Epithelial cell of esophagus (primary cell): ENCODE measurements around the gene MS4A10.
A peak's percentile ranks its signal among the peaks of the same experiment; 100 is the strongest.
"Not testable (repeated sequence)": the region's sequence is repeated elsewhere in the genome, so short reads cannot be mapped to it uniquely, and the experiment has no call there.

Experiments
- DNase-seq: peaks from one replicate; pipeline ENCODE4 v3.0.0; 2010; ENCODE audit warnings: low read depth
- H3K4me3 ChIP-seq: 2 replicates; pipeline ENCODE4 v1.5.1; 2011; ENCODE audit warnings: mild to moderate bottlenecking, low read length, control low read depth
- TF ChIP-seq, protein P1 (sequence below): IDR thresholded peaks from 2 replicates; pipeline ENCODE4 v1.5.1; 2011; ENCODE audit warnings: low read depth, mild to moderate bottlenecking, low read length, control low read depth, inconsistent platforms; ENCODE audit not compliant: insufficient read depth; ENCODE audit errors: missing control alignments

MS4A10 gene

DNA sequence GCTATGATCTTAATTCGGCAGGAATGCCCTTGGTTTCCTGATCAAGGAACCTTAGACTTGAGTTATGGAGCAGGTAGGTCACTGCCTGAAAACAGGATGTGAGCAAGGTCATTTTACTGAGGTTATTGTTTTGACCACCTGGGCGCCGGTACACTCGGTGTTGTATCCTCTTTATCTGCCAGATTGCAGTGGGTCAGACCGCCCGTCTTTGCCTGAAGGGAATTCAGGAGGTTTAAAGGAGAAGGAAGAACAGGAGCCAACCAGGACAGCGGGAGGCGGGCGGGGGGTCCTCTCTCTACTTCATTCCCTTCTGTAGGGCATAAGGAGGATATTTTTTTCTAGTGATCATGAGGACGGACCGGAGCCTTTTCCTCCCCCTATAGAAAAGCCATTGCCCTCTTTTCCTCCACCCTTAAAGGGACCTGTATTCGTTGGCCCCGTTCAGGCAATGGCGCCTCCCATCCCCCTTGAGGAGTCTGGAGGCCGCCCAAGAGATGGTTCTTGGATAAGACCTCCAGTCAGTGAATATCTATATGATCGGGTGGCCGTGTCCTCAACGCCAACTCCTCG is 27.8 kb upstream of the MS4A10 start:
- H3K4me3 ChIP-seq = no peak overlapping the region
- DNase-seq = no peak
- TF ChIP-seq, protein P1, sequence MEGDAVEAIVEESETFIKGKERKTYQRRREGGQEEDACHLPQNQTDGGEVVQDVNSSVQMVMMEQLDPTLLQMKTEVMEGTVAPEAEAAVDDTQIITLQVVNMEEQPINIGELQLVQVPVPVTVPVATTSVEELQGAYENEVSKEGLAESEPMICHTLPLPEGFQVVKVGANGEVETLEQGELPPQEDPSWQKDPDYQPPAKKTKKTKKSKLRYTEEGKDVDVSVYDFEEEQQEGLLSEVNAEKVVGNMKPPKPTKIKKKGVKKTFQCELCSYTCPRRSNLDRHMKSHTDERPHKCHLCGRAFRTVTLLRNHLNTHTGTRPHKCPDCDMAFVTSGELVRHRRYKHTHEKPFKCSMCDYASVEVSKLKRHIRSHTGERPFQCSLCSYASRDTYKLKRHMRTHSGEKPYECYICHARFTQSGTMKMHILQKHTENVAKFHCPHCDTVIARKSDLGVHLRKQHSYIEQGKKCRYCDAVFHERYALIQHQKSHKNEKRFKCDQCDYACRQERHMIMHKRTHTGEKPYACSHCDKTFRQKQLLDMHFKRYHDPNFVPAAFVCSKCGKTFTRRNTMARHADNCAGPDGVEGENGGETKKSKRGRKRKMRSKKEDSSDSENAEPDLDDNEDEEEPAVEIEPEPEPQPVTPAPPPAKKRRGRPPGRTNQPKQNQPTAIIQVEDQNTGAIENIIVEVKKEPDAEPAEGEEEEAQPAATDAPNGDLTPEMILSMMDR = no peak

DNA sequence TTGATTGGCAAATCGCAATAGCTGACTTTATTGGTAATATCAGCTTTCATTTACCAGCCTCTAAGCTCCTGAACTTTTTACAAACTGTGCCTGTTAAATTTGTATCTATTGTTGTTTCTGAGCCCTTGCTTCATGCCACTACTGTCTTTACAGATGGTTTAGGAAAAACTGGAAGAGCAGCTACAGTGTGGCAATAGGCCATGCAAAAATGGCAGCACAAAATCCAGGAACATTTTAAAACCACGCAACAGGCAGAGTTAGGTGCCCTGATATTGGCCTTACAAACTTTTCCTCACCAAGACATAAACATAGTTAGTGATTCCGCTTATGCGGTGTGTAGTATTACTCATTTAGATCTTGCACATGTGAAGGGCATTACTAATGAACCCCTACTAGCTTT is 26.5 kb upstream of the MS4A10 start:
- not testable (repeated sequence) for DNase-seq, H3K4me3 ChIP-seq

- DNase-seq, H3K4me3 ChIP-seq: not testable (repeated sequence)
Observed at GRCh38 chr11:60759438-60760225, 25.5 kb upstream of the MS4A10 start.

DNA sequence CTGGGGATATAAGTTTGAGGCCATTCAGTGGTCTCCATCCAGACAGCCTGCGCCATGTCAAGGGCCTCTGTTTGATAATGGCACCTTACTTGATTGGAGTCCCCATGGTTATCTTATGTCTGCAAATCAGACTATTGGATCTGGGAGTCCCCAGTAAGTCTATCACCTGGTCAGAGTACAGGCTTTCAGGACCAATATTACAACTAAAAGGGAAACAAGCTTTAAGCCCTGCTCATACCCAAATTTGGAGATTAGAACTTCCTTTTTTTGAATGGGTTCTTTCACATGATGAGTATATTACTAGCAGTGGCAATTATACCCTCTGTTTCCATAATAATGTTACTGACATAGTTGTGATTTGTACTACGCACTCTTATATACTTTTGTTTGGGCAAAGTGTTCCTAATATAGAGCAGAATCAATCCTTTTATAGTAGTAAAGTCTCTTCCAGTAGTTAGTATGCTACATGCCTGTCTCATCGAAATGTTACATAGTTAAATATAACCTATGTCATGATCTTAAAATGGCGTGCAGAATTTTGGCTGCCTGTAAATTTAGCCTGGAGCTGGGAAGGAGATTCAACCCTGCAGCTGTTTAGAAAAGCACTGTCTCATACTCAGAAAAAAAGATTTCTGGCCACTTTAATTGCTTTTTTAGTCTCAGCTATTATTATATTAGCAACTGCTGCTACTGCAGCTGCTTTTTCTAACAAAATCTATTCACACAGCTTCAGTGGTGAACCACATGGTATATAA is 23.5 kb upstream of the MS4A10 start:
- H3K4me3 ChIP-seq = no peak overlapping the region
- DNase-seq = no peak
- TF ChIP-seq, protein P1 = no peak

GRCh38 chr11:60762851-60763691 is 22.1 kb upstream of the MS4A10 start:
- TF ChIP-seq, protein P1 = peak; percentile 33
- no peak overlapping the region for H3K4me3 ChIP-seq
- peak; percentile 16 for DNase-seq

DNA sequence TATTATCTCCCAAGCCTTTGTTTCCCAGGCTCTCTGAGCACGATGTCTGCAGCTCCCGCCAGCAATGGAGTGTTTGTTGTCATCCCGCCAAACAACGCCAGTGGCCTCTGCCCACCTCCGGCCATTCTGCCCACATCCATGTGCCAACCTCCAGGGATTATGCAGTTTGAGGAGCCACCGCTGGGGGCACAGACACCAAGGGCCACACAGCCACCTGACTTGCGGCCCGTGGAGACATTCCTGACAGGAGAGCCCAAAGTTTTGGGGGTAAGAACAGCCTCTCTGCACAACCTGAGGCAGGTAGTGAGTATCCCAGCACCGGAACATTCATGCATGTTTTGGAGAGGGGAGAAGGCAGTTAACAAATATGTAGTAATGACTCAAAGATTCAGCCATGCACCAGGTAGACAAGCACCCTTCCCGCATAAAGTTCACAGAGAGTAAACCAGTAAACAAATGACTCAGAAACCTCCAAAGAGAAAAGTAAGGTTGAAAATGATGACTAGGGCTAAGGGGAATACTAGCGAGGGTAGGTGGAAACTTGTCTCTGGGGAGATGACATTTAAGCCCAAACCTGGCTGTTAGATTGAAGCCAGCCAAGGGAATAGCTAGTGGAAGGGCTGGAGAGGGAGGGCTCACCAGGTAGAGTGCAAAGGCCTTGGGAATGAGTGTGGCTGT is 21.3 kb upstream of the MS4A10 start:
- H3K4me3 ChIP-seq = no peak overlapping the region
- DNase-seq = no peak
- TF ChIP-seq, protein P1 = no peak

DNA sequence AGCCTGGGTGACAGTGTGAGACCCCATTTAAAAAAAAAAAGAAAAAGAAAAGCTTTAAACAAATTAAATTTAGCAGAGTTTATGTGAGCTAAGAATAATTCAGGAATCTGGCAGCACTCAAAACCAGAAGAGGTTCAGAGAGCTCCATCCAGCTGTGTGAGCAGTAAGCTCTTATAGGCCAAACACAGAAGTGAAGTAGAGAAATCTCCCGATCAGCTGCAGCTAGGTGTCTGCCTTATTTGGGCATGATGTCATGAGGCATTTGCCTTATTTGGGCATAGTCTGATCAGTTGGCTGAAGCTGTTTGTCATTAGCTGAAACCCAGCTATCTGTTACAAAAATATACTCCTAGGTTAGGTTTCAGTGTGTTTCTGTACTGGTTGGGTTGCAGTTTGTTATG is 20.3 kb upstream of the MS4A10 start:
- no peak for DNase-seq
- H3K4me3 ChIP-seq = no peak overlapping the region
- TF ChIP-seq, protein P1 = no peak
